Measurements from ENCODE around the gene UPK2. TPM values are rescaled to one million over a fixed set of nuclear protein-coding genes. Genes with fewer than 3 reads are reported as not detected.

The UPK2 gene
- polyA plus RNA-seq, 3 donors = not detected

DNA sequence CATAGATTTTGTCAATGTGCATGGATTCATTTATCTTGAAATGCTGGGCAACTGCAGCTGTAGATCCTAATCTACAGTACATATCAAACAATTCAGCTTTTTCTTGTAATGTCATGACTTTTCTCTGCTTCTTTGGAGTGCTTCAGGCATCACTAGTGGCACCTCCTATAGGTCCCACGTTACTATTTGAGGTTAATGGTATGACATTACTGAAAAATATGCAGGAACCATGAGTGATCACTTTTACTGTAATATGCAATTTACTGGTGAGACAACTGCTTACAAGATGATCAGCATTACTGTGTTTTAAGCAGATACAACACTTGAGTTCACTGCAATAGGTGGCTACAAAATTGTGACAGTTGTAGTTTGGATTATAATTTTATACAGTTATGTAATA is 44.8 kb downstream of the UPK2 start:
- H3K79me2 ChIP-seq (ENCODE audit: insufficient read depth, low read length) = peaks cover 34% of the 10 kb centered on the region
- intact Hi-C loops (cut with micrococcal nuclease) = no loop called here
- peaks cover 42 to 67% of the 10 kb centered on the region in 2 donors for H3K36me3 ChIP-seq (replicated peaks in 1 of 2; ENCODE audit: control insufficient read depth in 1 of 2, insufficient read depth in 2 of 2, low read length in 2 of 2)
- H4K20me1 ChIP-seq (ENCODE audit: insufficient read depth, low read length) = no peaks in the 10 kb centered on the region
- H3K9me3 ChIP-seq (replicated peaks in 1 of 2; ENCODE audit: control insufficient read depth in 1 of 2, insufficient read depth in 1 of 2, low read length in 2 of 2) = no peaks in the 10 kb centered on the region
- Mint-ChIP-seq H3K27ac (no peak overlapping the region), H3K4me3 (no peak overlapping the region), H3K27me3 (ENCODE audit: low read depth in 3 of 3) (peaks cover 0 to 2% (median 0%) of the 10 kb centered on the region in 3 donors), H3K4me1 (peaks cover 25% of the 10 kb centered on the region), H3K36me3 (peaks cover 47 to 69% of the 10 kb centered on the region in 2 donors), H3K9me3 (no peaks in the 10 kb centered on the region)
- H2AFZ ChIP-seq (ENCODE audit: insufficient read depth, low read depth, low read length, poor library complexity, severe bottlenecking) = no peak overlapping the region
- 60% methylated on average over 1 of the region's 1 CpG for WGBS (ENCODE audit: insufficient coverage)
- no peak overlapping the region for H3K27ac ChIP-seq (ENCODE audit: low read depth in 1 of 2, low read length in 2 of 2)
- no peak overlapping the region for H3K9ac ChIP-seq (ENCODE audit: insufficient read depth, low read length, poor library complexity, severe bottlenecking)
- H3K4me2 ChIP-seq (replicated peaks; ENCODE audit: extremely low read depth, low read length, poor library complexity, severe bottlenecking) = no peak overlapping the region
- H3K27me3 ChIP-seq (ENCODE audit: control insufficient read depth in 2 of 2, insufficient read depth in 2 of 2, low read length in 2 of 2) = no peaks in the 10 kb centered on the region
- TF ChIP-seq, protein P1, sequence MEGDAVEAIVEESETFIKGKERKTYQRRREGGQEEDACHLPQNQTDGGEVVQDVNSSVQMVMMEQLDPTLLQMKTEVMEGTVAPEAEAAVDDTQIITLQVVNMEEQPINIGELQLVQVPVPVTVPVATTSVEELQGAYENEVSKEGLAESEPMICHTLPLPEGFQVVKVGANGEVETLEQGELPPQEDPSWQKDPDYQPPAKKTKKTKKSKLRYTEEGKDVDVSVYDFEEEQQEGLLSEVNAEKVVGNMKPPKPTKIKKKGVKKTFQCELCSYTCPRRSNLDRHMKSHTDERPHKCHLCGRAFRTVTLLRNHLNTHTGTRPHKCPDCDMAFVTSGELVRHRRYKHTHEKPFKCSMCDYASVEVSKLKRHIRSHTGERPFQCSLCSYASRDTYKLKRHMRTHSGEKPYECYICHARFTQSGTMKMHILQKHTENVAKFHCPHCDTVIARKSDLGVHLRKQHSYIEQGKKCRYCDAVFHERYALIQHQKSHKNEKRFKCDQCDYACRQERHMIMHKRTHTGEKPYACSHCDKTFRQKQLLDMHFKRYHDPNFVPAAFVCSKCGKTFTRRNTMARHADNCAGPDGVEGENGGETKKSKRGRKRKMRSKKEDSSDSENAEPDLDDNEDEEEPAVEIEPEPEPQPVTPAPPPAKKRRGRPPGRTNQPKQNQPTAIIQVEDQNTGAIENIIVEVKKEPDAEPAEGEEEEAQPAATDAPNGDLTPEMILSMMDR (IDR thresholded peaks at IDR 0.05) = no peak
- H3K4me3 ChIP-seq (replicated peaks in 1 of 3; ENCODE audit: low read depth in 2 of 3, low read length in 3 of 3) = no peak overlapping the region
- no peak for DNase-seq
- peaks cover 19 to 23% of the 10 kb centered on the region in 2 donors for H3K4me1 ChIP-seq (ENCODE audit: control insufficient read depth in 1 of 2, insufficient read depth in 2 of 2, low read length in 2 of 2)

DNA sequence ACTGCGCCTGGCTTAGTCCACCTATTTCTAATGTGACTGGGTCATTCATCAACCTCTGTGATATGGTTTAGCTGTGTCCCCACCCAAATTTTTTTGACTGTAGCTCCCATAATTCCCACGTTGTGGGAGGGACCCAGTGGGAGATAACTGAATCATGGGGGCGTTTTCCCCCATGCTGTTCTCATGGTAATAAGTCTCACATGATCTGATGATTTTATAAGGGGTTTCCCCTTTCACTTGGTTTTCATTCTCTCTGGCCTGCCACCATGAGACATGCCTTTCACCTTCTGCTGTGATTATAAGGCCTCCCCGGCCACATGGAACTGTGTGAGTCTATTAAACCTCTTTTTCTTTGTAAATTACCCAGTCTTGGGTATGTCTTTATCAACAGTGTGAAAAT is 50.6 kb downstream of the UPK2 start:
- Histone ChIP-seq H3K9me3 (replicated peaks in 1 of 2; ENCODE audit: control insufficient read depth in 1 of 2, insufficient read depth in 1 of 2, low read length in 2 of 2) (no peaks in the 10 kb centered on the region), H3K27me3 (ENCODE audit: control insufficient read depth in 2 of 2, insufficient read depth in 2 of 2, low read length in 2 of 2) (no peaks in the 10 kb centered on the region), H2AFZ (ENCODE audit: insufficient read depth, low read depth, low read length, poor library complexity, severe bottlenecking) (no peak overlapping the region), H3K4me1 (ENCODE audit: control insufficient read depth in 1 of 2, insufficient read depth in 2 of 2, low read length in 2 of 2) (no peaks in the 10 kb centered on the region), H3K4me3 (replicated peaks in 1 of 3; ENCODE audit: low read depth in 2 of 3, low read length in 3 of 3) (no peak overlapping the region), H3K79me2 (ENCODE audit: insufficient read depth, low read length) (no peaks in the 10 kb centered on the region), H3K36me3 (replicated peaks in 1 of 2; ENCODE audit: control insufficient read depth in 1 of 2, insufficient read depth in 2 of 2, low read length in 2 of 2) (peaks cover 60 to 92% of the 10 kb centered on the region in 2 donors), H3K27ac (ENCODE audit: low read depth in 1 of 2, low read length in 2 of 2) (no peak overlapping the region), H4K20me1 (ENCODE audit: insufficient read depth, low read length) (no peaks in the 10 kb centered on the region), H3K9ac (ENCODE audit: insufficient read depth, low read length, poor library complexity, severe bottlenecking) (no peak overlapping the region), H3K4me2 (replicated peaks; ENCODE audit: extremely low read depth, low read length, poor library complexity, severe bottlenecking) (no peak overlapping the region)
- no peaks in the 10 kb centered on the region for H3K9me3 Mint-ChIP-seq
- TF ChIP-seq, protein P1 (IDR thresholded peaks at IDR 0.05) = no peak
- no peak for DNase-seq
- H3K27me3 Mint-ChIP-seq (ENCODE audit: low read depth in 3 of 3) = no peaks in the 10 kb centered on the region
- H3K4me3 Mint-ChIP-seq = no peak overlapping the region
- peaks cover 66 to 87% of the 10 kb centered on the region in 2 donors for H3K36me3 Mint-ChIP-seq
- WGBS (ENCODE audit: insufficient coverage) = 90% methylated on average over 3 of the region's 4 CpGs
- peak overlapping the region in 1 of 7 donors; percentile 52 for H3K27ac Mint-ChIP-seq
- intact Hi-C loops (cut with micrococcal nuclease) = no loop called here
- H3K4me1 Mint-ChIP-seq = no peaks in the 10 kb centered on the region

Small RNA genes lying within 50 kb of the gene (small RNA-seq; reads per million reads assigned to genes)
- gene AP003392.2 (ENCODE audit: insufficient read length, low read depth) (not detected), gene MIR4492 (ENCODE audit: insufficient read length, low read depth) (not detected), gene RF00017 (ENCODE audit: insufficient read length, low read depth) (not detected), gene RF00019 (ENCODE audit: insufficient read length, low read depth) (not detected), gene RN7SL688P (ENCODE audit: insufficient read length, low read depth) (not detected)

Other genes with a start within 250 kb of the UPK2 start
- gene DDX6, start 165.1 kb upstream of the UPK2 start, polyA plus RNA-seq = 10 to 100 TPM; 17.8 to 31.9 (median 28.0) TPM
- under 1 TPM; 0.08 to 0.31 (median 0.09) TPM for gene CXCR5, start 72.4 kb upstream of the UPK2 start, polyA plus RNA-seq
- 1 to 10 TPM in 2 of 3 donors, under 1 TPM in 1; 0.11 to 6.8 (median 1.8) TPM for gene BCL9L, start 30.4 kb upstream of the UPK2 start, polyA plus RNA-seq
- not detected for gene FOXR1, start 15.5 kb downstream of the UPK2 start, polyA plus RNA-seq
- gene CENATAC, start 41.8 kb downstream of the UPK2 start, polyA plus RNA-seq = 10 to 100 TPM in 1 of 3 donors, 1 to 10 TPM in 2; 2.7 to 47.8 (median 4.1) TPM
- gene RPS25, start 62.0 kb downstream of the UPK2 start, polyA plus RNA-seq = 1,000 to 10,000 TPM; 1,137 to 1,336 (median 1,264) TPM
- gene TRAPPC4, start 62.5 kb downstream of the UPK2 start, polyA plus RNA-seq = 10 to 100 TPM; 46.9 to 54.5 (median 50.0) TPM
- gene SLC37A4, start 74.6 kb downstream of the UPK2 start, polyA plus RNA-seq = 1 to 10 TPM; 5.9 to 8.0 (median 7.2) TPM
- 10 to 100 TPM in 1 of 3 donors, 1 to 10 TPM in 2; 8.4 to 34.9 (median 8.6) TPM for gene HYOU1, start 100.9 kb downstream of the UPK2 start, polyA plus RNA-seq
- 10 to 100 TPM; 28.6 to 56.6 (median 43.3) TPM for gene VPS11, start 111.5 kb downstream of the UPK2 start, polyA plus RNA-seq
- gene HMBS, start 128.6 kb downstream of the UPK2 start, polyA plus RNA-seq = 10 to 100 TPM; 21.1 to 26.4 (median 25.2) TPM
- gene DPAGT1, start 145.6 kb downstream of the UPK2 start, polyA plus RNA-seq = 10 to 100 TPM; 37.0 to 54.2 (median 39.7) TPM
- 10 to 100 TPM in 1 of 3 donors, 1 to 10 TPM in 2; 3.8 to 60.2 (median 6.4) TPM for gene C2CD2L, start 151.0 kb downstream of the UPK2 start, polyA plus RNA-seq
- 10 to 100 TPM in 1 of 3 donors, 1 to 10 TPM in 2; 8.0 to 43.0 (median 8.6) TPM for gene HINFP, start 165.3 kb downstream of the UPK2 start, polyA plus RNA-seq
- gene ABCG4, start 192.8 kb downstream of the UPK2 start, polyA plus RNA-seq = under 1 TPM in 1 of 3 donors, not detected in 2; 0.04 TPM
- 10 to 100 TPM; 13.7 to 15.5 (median 14.2) TPM for gene NLRX1, start 212.4 kb downstream of the UPK2 start, polyA plus RNA-seq
- gene NHERF4, start 229.2 kb downstream of the UPK2 start, polyA plus RNA-seq = under 1 TPM in 2 of 3 donors, not detected in 1; 0.09 to 0.47 TPM

Data from CD14-positive monocyte (primary cell).